ENCODE data around the gene PARP8. TPM values are rescaled to one million over a fixed set of nuclear protein-coding genes. Genes with fewer than 3 reads are reported as not detected.

The PARP8 gene
- total RNA-seq, 1 donor from 2014 or later = 22.2 TPM

DNA sequence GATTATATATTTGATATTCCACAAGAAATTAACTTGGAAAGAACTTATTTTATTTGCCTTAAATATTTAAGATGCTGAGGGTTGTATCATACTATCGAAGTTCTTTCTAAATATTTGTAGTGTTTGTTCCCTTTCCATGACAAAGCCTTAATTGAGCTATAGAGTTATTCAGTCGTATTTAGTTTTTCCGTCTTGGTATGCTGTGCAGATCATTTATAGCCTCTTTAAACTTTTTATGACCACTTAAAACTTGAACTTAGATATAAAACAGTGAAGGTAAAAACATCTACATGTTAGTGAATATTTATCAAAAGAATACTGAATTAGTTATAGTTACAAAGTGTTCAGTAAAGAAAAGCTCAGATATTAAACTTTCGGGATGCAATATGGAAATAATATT lies 74.4 kb downstream of the PARP8 start:
- H3K36me3 Mint-ChIP-seq (ENCODE audit: low read depth) = peaks cover 7% of the 10 kb centered on the region
- H3K27me3 Mint-ChIP-seq (ENCODE audit: low read depth) = no peaks in the 10 kb centered on the region
- intact Hi-C loops (cut with micrococcal nuclease) = no loop called here
- no peak overlapping the region for H3K4me3 Mint-ChIP-seq (ENCODE audit: low read depth)
- DNase-seq (ENCODE audit: low spot score) = no peak
- H3K4me1 Mint-ChIP-seq (ENCODE audit: low read depth) = peaks cover 29% of the 10 kb centered on the region
- H3K27ac Mint-ChIP-seq = no peak overlapping the region
- H3K9me3 Mint-ChIP-seq = no peaks in the 10 kb centered on the region

DNA sequence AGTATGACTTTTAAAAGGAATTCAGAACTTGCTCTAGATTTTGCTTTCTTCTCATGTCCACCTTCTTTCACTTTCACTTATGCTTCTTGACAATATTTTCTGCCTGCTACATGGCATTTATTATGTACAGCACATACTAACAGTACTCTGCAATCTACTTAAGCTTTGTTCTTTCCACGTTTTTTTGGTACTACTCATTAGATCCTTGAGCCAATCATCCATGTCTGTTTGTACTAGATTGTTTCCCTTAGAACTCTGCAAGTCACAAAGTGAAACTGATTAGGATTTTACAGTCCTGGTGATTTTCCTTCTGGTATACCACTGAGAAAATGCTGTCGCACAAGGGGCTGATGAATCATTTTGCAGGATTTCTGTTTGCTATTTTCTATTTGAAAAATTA lies 78.3 kb downstream of the PARP8 start:
- DNase-seq (ENCODE audit: low spot score) = no peak
- Mint-ChIP-seq H3K36me3 (ENCODE audit: low read depth) (peaks cover 15% of the 10 kb centered on the region), H3K4me3 (ENCODE audit: low read depth) (peak overlapping the region; percentile 79), H3K9me3 (no peaks in the 10 kb centered on the region), H3K27ac (peak overlapping the region; percentile 83), H3K27me3 (ENCODE audit: low read depth) (no peaks in the 10 kb centered on the region), H3K4me1 (ENCODE audit: low read depth) (peaks cover 56% of the 10 kb centered on the region)
- intact Hi-C loops (cut with micrococcal nuclease) = loop anchor here (1.0 to 5.0 kb wide), 4 partner anchors 18 to 242 kb away; no protein-coding TSS in a partner anchor

- H3K9me3 Mint-ChIP-seq = no peaks in the 10 kb centered on the region
- no peak overlapping the region for H3K27ac Mint-ChIP-seq
- intact Hi-C loops (cut with micrococcal nuclease) = loop anchor here (2.0 to 5.0 kb wide), 3 partner anchors 33 to 243 kb away; no protein-coding TSS in a partner anchor
- peaks cover 62% of the 10 kb centered on the region for H3K4me1 Mint-ChIP-seq (ENCODE audit: low read depth)
- DNase-seq (ENCODE audit: low spot score) = no peak
- H3K27me3 Mint-ChIP-seq (ENCODE audit: low read depth) = no peaks in the 10 kb centered on the region
- peak overlapping the region; percentile 79 for H3K4me3 Mint-ChIP-seq (ENCODE audit: low read depth)
- peaks cover 12% of the 10 kb centered on the region for H3K36me3 Mint-ChIP-seq (ENCODE audit: low read depth)
Observed at GRCh38 chr5:50745221-50745910, 78.9 kb downstream of the PARP8 start.

- Mint-ChIP-seq H3K27me3 (ENCODE audit: low read depth) (no peaks in the 10 kb centered on the region), H3K4me3 (ENCODE audit: low read depth) (no peak overlapping the region), H3K36me3 (ENCODE audit: low read depth) (peaks cover 19% of the 10 kb centered on the region), H3K27ac (peak overlapping the region; percentile 40), H3K4me1 (ENCODE audit: low read depth) (peaks cover 53% of the 10 kb centered on the region), H3K9me3 (no peaks in the 10 kb centered on the region)
- intact Hi-C loops (cut with micrococcal nuclease) = loop anchor here (5.0 kb wide), 1 partner anchor 247 kb away; no protein-coding TSS in a partner anchor
- no peak for DNase-seq (ENCODE audit: low spot score)
Observed at GRCh38 chr5:50749181-50749580, 82.7 kb downstream of the PARP8 start.

GRCh38 chr5:50749873-50750272 lies 83.4 kb downstream of the PARP8 start:
- H3K9me3 Mint-ChIP-seq = peaks cover 1% of the 10 kb centered on the region
- no peak overlapping the region for H3K27ac Mint-ChIP-seq
- intact Hi-C loops (cut with micrococcal nuclease) = loop anchor here (2.0 to 5.0 kb wide), 3 partner anchors 248 to 423 kb away; partner anchors contain the start of gene EMB
- peaks cover 24% of the 10 kb centered on the region for H3K36me3 Mint-ChIP-seq (ENCODE audit: low read depth)
- H3K27me3 Mint-ChIP-seq (ENCODE audit: low read depth) = no peaks in the 10 kb centered on the region
- peaks cover 47% of the 10 kb centered on the region for H3K4me1 Mint-ChIP-seq (ENCODE audit: low read depth)
- H3K4me3 Mint-ChIP-seq (ENCODE audit: low read depth) = no peak overlapping the region
- no peak for DNase-seq (ENCODE audit: low spot score)

GRCh38 chr5:50751064-50751657 lies 84.7 kb downstream of the PARP8 start:
- peaks cover 36% of the 10 kb centered on the region for H3K36me3 Mint-ChIP-seq (ENCODE audit: low read depth)
- DNase-seq (ENCODE audit: low spot score) = no peak

DNA sequence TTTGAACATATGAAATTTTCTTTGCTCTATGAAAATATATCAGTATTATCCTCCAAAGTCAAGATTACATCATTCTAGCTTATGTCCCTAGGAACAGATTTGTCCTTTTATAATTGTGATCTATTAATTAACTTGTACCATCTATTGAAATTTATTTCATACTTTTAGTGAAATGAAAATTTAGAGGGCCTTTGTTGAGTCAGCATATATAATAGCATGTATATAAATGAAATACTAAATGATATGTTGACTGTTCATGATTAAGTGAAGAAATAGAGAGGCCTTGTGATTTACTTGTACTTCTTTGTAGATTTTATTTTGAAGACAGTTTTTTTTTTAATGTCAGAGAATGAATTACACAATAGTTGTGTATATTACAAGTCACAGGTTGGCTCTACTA lies 86.4 kb downstream of the PARP8 start:
- no peak overlapping the region for H3K27ac Mint-ChIP-seq
- no peak overlapping the region for H3K4me3 Mint-ChIP-seq (ENCODE audit: low read depth)
- DNase-seq (ENCODE audit: low spot score) = no peak
- peaks cover 32% of the 10 kb centered on the region for H3K4me1 Mint-ChIP-seq (ENCODE audit: low read depth)
- H3K9me3 Mint-ChIP-seq = peaks cover 9% of the 10 kb centered on the region
- intact Hi-C loops (cut with micrococcal nuclease) = loop anchor here (5.0 kb wide), 1 partner anchor 425 kb away; no protein-coding TSS in a partner anchor
- no peaks in the 10 kb centered on the region for H3K27me3 Mint-ChIP-seq (ENCODE audit: low read depth)
- H3K36me3 Mint-ChIP-seq (ENCODE audit: low read depth) = peaks cover 39% of the 10 kb centered on the region

More at GRCh38 chr5:50751064-50751657, 84.7 kb downstream of the PARP8 start:
- Mint-ChIP-seq H3K4me3 (ENCODE audit: low read depth) (no peak overlapping the region), H3K27me3 (ENCODE audit: low read depth) (no peaks in the 10 kb centered on the region), H3K9me3 (peaks cover 9% of the 10 kb centered on the region), H3K4me1 (ENCODE audit: low read depth) (peaks cover 39% of the 10 kb centered on the region), H3K27ac (no peak overlapping the region)
- intact Hi-C loops (cut with micrococcal nuclease) = loop anchor here (1.0 to 5.0 kb wide), 3 partner anchors 82 to 424 kb away; partner anchors contain the start of gene EMB

- Mint-ChIP-seq H3K4me3 (ENCODE audit: low read depth) (no peak overlapping the region), H3K9me3 (peaks cover 9% of the 10 kb centered on the region), H3K4me1 (ENCODE audit: low read depth) (peaks cover 2% of the 10 kb centered on the region), H3K27ac (no peak overlapping the region), H3K36me3 (ENCODE audit: low read depth) (peaks cover 58% of the 10 kb centered on the region), H3K27me3 (ENCODE audit: low read depth) (no peaks in the 10 kb centered on the region)
- intact Hi-C loops (cut with micrococcal nuclease) = no loop called here
- no peak for DNase-seq (ENCODE audit: low spot score)
Observed at GRCh38 chr5:50759526-50760270, 93.3 kb downstream of the PARP8 start.

DNA sequence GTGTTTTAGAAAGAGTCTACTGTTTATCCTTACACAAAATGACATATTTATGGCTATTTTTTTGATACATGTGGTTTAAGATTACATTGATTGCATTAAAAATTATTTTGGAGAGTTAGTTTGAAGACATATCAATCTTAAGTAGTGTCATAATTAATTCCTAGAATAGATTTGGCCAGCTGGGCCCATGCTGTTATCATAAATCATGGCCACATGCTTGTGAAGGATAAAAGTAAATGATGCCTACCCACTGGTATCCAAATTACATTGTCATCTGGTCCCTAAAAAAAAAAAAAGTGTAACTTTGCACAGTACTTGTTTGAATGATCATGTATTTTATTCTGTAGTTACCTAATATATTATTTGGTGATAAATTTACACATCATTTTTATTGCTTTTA lies 96.9 kb downstream of the PARP8 start:
- no peak overlapping the region for H3K27ac Mint-ChIP-seq
- intact Hi-C loops (cut with micrococcal nuclease) = no loop called here
- peaks cover 52% of the 10 kb centered on the region for H3K36me3 Mint-ChIP-seq (ENCODE audit: low read depth)
- no peaks in the 10 kb centered on the region for H3K9me3 Mint-ChIP-seq
- no peak for DNase-seq (ENCODE audit: low spot score)
- no peak overlapping the region for H3K4me3 Mint-ChIP-seq (ENCODE audit: low read depth)
- peaks cover 22% of the 10 kb centered on the region for H3K4me1 Mint-ChIP-seq (ENCODE audit: low read depth)
- H3K27me3 Mint-ChIP-seq (ENCODE audit: low read depth) = no peaks in the 10 kb centered on the region

DNA sequence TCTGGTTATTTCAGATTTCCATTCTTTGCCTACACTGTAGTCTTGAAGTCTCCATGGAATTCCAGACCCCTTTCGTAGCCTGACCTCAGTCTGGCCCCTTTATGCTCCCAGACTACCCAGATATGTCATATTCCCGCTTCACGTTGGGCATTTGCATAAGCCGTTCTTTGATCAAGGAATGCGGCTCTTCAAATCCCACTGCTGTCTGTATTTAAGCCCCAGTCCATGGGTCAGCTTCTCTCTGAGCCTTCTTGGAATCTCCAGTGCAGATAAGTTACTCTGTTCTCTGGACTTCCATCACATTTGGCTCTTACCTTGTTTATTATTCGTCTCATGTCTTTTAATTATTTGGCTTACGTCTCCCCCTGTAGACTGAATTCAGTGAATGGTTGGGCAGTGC lies 97.4 kb downstream of the PARP8 start:
- peaks cover 56% of the 10 kb centered on the region for H3K36me3 Mint-ChIP-seq (ENCODE audit: low read depth)

DNA sequence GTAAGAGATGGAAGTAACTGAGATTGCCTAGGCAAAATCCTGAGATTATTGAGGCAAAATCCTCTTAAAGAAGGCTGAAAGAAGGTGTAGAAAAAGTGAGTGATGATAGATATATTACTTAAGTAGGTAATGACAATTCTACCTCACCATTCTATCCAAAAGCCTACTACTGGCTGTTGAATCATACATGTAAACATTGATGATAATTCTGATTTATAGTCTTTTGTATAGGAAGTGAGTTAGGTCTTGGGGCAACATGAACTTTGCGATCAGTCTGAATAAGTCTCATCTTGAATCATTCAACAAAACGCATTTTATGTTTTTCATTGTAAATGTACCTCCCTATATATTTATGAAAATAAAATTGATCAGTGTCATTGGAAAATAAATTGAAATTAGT lies 99.6 kb downstream of the PARP8 start:
- no peak overlapping the region for H3K27ac Mint-ChIP-seq
- DNase-seq (ENCODE audit: low spot score) = no peak
- H3K4me1 Mint-ChIP-seq (ENCODE audit: low read depth) = peaks cover 26% of the 10 kb centered on the region
- no peak overlapping the region for H3K4me3 Mint-ChIP-seq (ENCODE audit: low read depth)
- intact Hi-C loops (cut with micrococcal nuclease) = no loop called here
- no peaks in the 10 kb centered on the region for H3K9me3 Mint-ChIP-seq
- H3K36me3 Mint-ChIP-seq (ENCODE audit: low read depth) = peaks cover 57% of the 10 kb centered on the region
- no peaks in the 10 kb centered on the region for H3K27me3 Mint-ChIP-seq (ENCODE audit: low read depth)

More for the DNA sequence above, 97.4 kb downstream of the PARP8 start:
- Mint-ChIP-seq H3K4me1 (ENCODE audit: low read depth) (peaks cover 23% of the 10 kb centered on the region), H3K4me3 (ENCODE audit: low read depth) (no peak overlapping the region), H3K27ac (no peak overlapping the region), H3K9me3 (no peaks in the 10 kb centered on the region), H3K27me3 (ENCODE audit: low read depth) (no peaks in the 10 kb centered on the region)
- intact Hi-C loops (cut with micrococcal nuclease) = no loop called here
- DNase-seq (ENCODE audit: low spot score) = no peak

- Mint-ChIP-seq H3K27ac (no peak overlapping the region), H3K4me1 (ENCODE audit: low read depth) (peaks cover 26% of the 10 kb centered on the region), H3K4me3 (ENCODE audit: low read depth) (no peak overlapping the region), H3K27me3 (ENCODE audit: low read depth) (no peaks in the 10 kb centered on the region), H3K9me3 (no peaks in the 10 kb centered on the region), H3K36me3 (ENCODE audit: low read depth) (peaks cover 56% of the 10 kb centered on the region)
- intact Hi-C loops (cut with micrococcal nuclease) = no loop called here
- DNase-seq (ENCODE audit: low spot score) = no peak
Observed at GRCh38 chr5:50766462-50766861, 100.0 kb downstream of the PARP8 start.

Measured in activated T-helper 2 cell treated with anti-CD3 and anti-CD28 coated beads, Interferon-gamma antibody, Interleukin-2, Interleukin-4, amounts not matched to agents 10 μg/mL and 5 μg/mL and 100 μg/mL, durations not matched to agents 14 hours and 24 hours and 36 hours (primary cell).